OCI-LY3 (cell line): Measurements from ENCODE around the gene SLC2A4RG.
"Not testable (repeated sequence)": the region's sequence is repeated elsewhere in the genome, so short reads cannot be mapped to it uniquely, and the experiment has no call there.

Experiments
- H2AFZ ChIP-seq: fragments of 200-600, 300-600 bp; shearing (Covaris generic); 2 replicates; pipeline ENCODE4 v1.6.0; 2014; ENCODE audit warnings: antibody characterized with exemption, low read depth, low read length
- H3K27ac ChIP-seq: fragments of 200-600, 300-600 bp; sonication (generic); 2 replicates; pipeline ENCODE4 v1.5.1; 2014; ENCODE audit warnings: mild to moderate bottlenecking, low read length, moderate library complexity, mixed read lengths
- H3K27me3 ChIP-seq: fragments of 200-600, 300-600 bp; sonication (generic); 2 replicates; pipeline ENCODE4 v1.6.1; 2014; ENCODE audit warnings: low read depth, low read length, mixed read lengths
- H3K36me3 ChIP-seq: fragments of 200-600, 300-600 bp; sonication (generic); replicated peaks from 2 replicates; pipeline ENCODE3; 2014; ENCODE audit warnings: low read depth, low read length, mixed read lengths
- H3K4me1 ChIP-seq: fragments of 300-600, 200-600 bp; sonication (generic); 2 replicates; pipeline ENCODE4 v1.6.1; 2014; ENCODE audit warnings: low read length, mixed read lengths
- H3K4me2 ChIP-seq: fragments of 200-600, 300-600 bp; sonication (generic); 2 replicates; pipeline ENCODE4 v1.6.1; 2014; ENCODE audit warnings: low read length, mixed read lengths
- H3K4me3 ChIP-seq: fragments of 300-600, 200-600 bp; sonication (generic); 2 replicates; pipeline ENCODE4 v1.5.1; 2014; ENCODE audit warnings: antibody characterized with exemption, mild to moderate bottlenecking, low read length, moderate library complexity
- H3K79me2 ChIP-seq: fragments of 300-600, 200-600 bp; shearing (Covaris generic); 2 replicates; pipeline ENCODE4 v1.6.1; 2014; ENCODE audit warnings: mild to moderate bottlenecking, low read length, mixed read lengths
- H3K9ac ChIP-seq: fragments of 300-600, 200-600 bp; shearing (Covaris generic); 2 replicates; pipeline ENCODE4 v1.6.0; 2014; ENCODE audit warnings: mild to moderate bottlenecking, low read length, moderate library complexity
- H3K9me3 ChIP-seq: fragments of 200-600, 300-600 bp; shearing (Covaris generic); 2 replicates; pipeline ENCODE4 v1.6.1; 2014; ENCODE audit warnings: low read length, mixed read lengths; ENCODE audit not compliant: insufficient read depth
- H4K20me1 ChIP-seq: fragments of 200-600, 300-600 bp; sonication (generic); 2 replicates; pipeline ENCODE4 v1.6.1; 2016; ENCODE audit warnings: low read length, mixed read lengths; ENCODE audit not compliant: insufficient read depth
- CTCF ChIP-seq: fragments of 200-600, 300-600 bp; sonication (generic); IDR thresholded peaks from 2 replicates; pipeline ENCODE4 v1.5.1; 2014; ENCODE audit warnings: antibody characterized with exemption, low read length, low read depth
- EZH2phosphoT487 ChIP-seq: fragments of 200-600 bp; shearing (Covaris generic); IDR thresholded peaks from 2 replicates; pipeline ENCODE4 v1.6.1; 2018; ENCODE audit warnings: antibody characterized with exemption, mixed run types, low read depth

Gene SLC2A4RG

GRCh38 chr20:63775096-63775978 is 35.8 kb downstream of the SLC2A4RG start:
- Histone ChIP-seq H4K20me1 (no peaks in the 10 kb centered on the region), H3K9me3 (peaks cover 5% of the 10 kb centered on the region; the same call in 1 of the 2 replicates), H3K27me3 (no peaks in the 10 kb centered on the region), H3K4me3 (no peak overlapping the region), H3K4me2 (no peak overlapping the region), H3K27ac (no peak overlapping the region), H3K9ac (no peak overlapping the region), H3K79me2 (no peaks in the 10 kb centered on the region), H2AFZ (no peak overlapping the region), H3K4me1 (peaks cover 6% of the 10 kb centered on the region; the same call in 1 of the 2 replicates), H3K36me3 (no peaks in the 10 kb centered on the region)
- TF ChIP-seq EZH2phosphoT487: no peak
- TF ChIP-seq CTCF: no peak

- not testable (repeated sequence) for H2AFZ ChIP-seq, H3K9me3 ChIP-seq, H3K4me2 ChIP-seq, H3K79me2 ChIP-seq, H3K27me3 ChIP-seq, H3K4me1 ChIP-seq, H3K4me3 ChIP-seq, H3K9ac ChIP-seq, H3K27ac ChIP-seq, H3K36me3 ChIP-seq, H4K20me1 ChIP-seq
Observed at GRCh38 chr20:63776875-63777274, 37.3 kb downstream of the SLC2A4RG start.

- Histone ChIP-seq H2AFZ (no peak overlapping the region), H3K9me3 (peaks cover 5% of the 10 kb centered on the region; the same call in 1 of the 2 replicates), H3K36me3 (no peaks in the 10 kb centered on the region), H3K9ac (no peak overlapping the region), H3K4me3 (no peak overlapping the region), H3K79me2 (no peaks in the 10 kb centered on the region), H3K4me1 (peaks cover 13% of the 10 kb centered on the region; the same call in 1 of the 2 replicates), H3K27ac (no peak overlapping the region), H3K4me2 (no peak overlapping the region), H3K27me3 (no peaks in the 10 kb centered on the region), H4K20me1 (no peaks in the 10 kb centered on the region)
- TF ChIP-seq EZH2phosphoT487: no peak
- TF ChIP-seq CTCF: no peak
Observed at GRCh38 chr20:63777614-63778013, 38.0 kb downstream of the SLC2A4RG start.

- Histone ChIP-seq H3K4me2 (no peak overlapping the region), H3K9ac (no peak overlapping the region), H3K79me2 (no peaks in the 10 kb centered on the region), H3K9me3 (peaks cover 5% of the 10 kb centered on the region; the same call in 1 of the 2 replicates), H3K27me3 (no peaks in the 10 kb centered on the region), H3K4me3 (no peak overlapping the region), H2AFZ (no peak overlapping the region), H3K4me1 (peaks cover 13% of the 10 kb centered on the region; the same call in 1 of the 2 replicates), H4K20me1 (no peaks in the 10 kb centered on the region), H3K36me3 (no peaks in the 10 kb centered on the region), H3K27ac (no peak overlapping the region)
- TF ChIP-seq EZH2phosphoT487 (no peak), CTCF (no peak)
Observed at GRCh38 chr20:63778034-63778752, 38.6 kb downstream of the SLC2A4RG start.
